ENCODE measurements around the gene OR6A2. TPM values are rescaled to one million over a fixed set of nuclear protein-coding genes. Genes with fewer than 3 reads are reported as not detected.
"Not testable (repeated sequence)": the region's sequence is repeated elsewhere in the genome, so short reads cannot be mapped to it uniquely, and the experiment has no call there.

OR6A2 gene
- polyA plus RNA-seq, 3 donors = not detected

GRCh38 chr11:6813656-6814055, 14.2 kb upstream of the OR6A2 start:
- Histone ChIP-seq H3K4me3 (replicated peaks in 1 of 3; ENCODE audit: low read depth in 2 of 3, low read length in 3 of 3) (no peak overlapping the region), H3K4me1 (ENCODE audit: control insufficient read depth in 1 of 2, insufficient read depth in 2 of 2, low read length in 2 of 2) (no peaks in the 10 kb centered on the region), H3K9me3 (replicated peaks in 1 of 2; ENCODE audit: control insufficient read depth in 1 of 2, insufficient read depth in 1 of 2, low read length in 2 of 2) (peaks cover 0 to 10% of the 10 kb centered on the region in 2 donors), H3K4me2 (replicated peaks; ENCODE audit: extremely low read depth, low read length, poor library complexity, severe bottlenecking) (no peak overlapping the region), H3K27ac (ENCODE audit: low read depth in 1 of 2, low read length in 2 of 2) (no peak overlapping the region), H3K27me3 (ENCODE audit: control insufficient read depth in 2 of 2, insufficient read depth in 2 of 2, low read length in 2 of 2) (no peaks in the 10 kb centered on the region), H3K79me2 (ENCODE audit: insufficient read depth, low read length) (no peaks in the 10 kb centered on the region), H2AFZ (ENCODE audit: insufficient read depth, low read depth, low read length, poor library complexity, severe bottlenecking) (no peak overlapping the region), H3K36me3 (replicated peaks in 1 of 2; ENCODE audit: control insufficient read depth in 1 of 2, insufficient read depth in 2 of 2, low read length in 2 of 2) (no peaks in the 10 kb centered on the region), H4K20me1 (ENCODE audit: insufficient read depth, low read length) (no peaks in the 10 kb centered on the region), H3K9ac (ENCODE audit: insufficient read depth, low read length, poor library complexity, severe bottlenecking) (no peak overlapping the region)
- no peaks in the 10 kb centered on the region for H3K4me1 Mint-ChIP-seq
- peaks cover 1 to 7% (median 2%) of the 10 kb centered on the region in 3 donors for H3K27me3 Mint-ChIP-seq (ENCODE audit: low read depth in 3 of 3)
- no peak overlapping the region for H3K4me3 Mint-ChIP-seq
- WGBS (ENCODE audit: insufficient coverage) = 90% methylated on average over 2 of the region's 2 CpGs
- peaks cover 2 to 9% (median 5%) of the 10 kb centered on the region in 7 donors for H3K9me3 Mint-ChIP-seq
- no peaks in the 10 kb centered on the region for H3K36me3 Mint-ChIP-seq
- TF ChIP-seq CTCF (IDR thresholded peaks at IDR 0.05) = no peak
- DNase-seq = no peak
- intact Hi-C loops (cut with micrococcal nuclease) = loop anchor here in 1 of 2 donors (10.0 kb wide), 1 partner anchor 881 kb away; no protein-coding TSS in a partner anchor
- no peak overlapping the region for H3K27ac Mint-ChIP-seq

GRCh38 chr11:6812390-6813005, 13.0 kb upstream of the OR6A2 start:
- TF ChIP-seq CTCF (IDR thresholded peaks at IDR 0.05) = peak; percentile 92
- Histone ChIP-seq H3K4me2 (replicated peaks; ENCODE audit: extremely low read depth, low read length, poor library complexity, severe bottlenecking) (no peak overlapping the region), H3K4me3 (replicated peaks in 1 of 3; ENCODE audit: low read depth in 2 of 3, low read length in 3 of 3) (no peak overlapping the region), H3K27ac (ENCODE audit: low read depth in 1 of 2, low read length in 2 of 2) (no peak overlapping the region), H3K9me3 (replicated peaks in 1 of 2; ENCODE audit: control insufficient read depth in 1 of 2, insufficient read depth in 1 of 2, low read length in 2 of 2) (no peaks in the 10 kb centered on the region), H3K79me2 (ENCODE audit: insufficient read depth, low read length) (no peaks in the 10 kb centered on the region), H3K27me3 (ENCODE audit: control insufficient read depth in 2 of 2, insufficient read depth in 2 of 2, low read length in 2 of 2) (no peaks in the 10 kb centered on the region), H3K36me3 (replicated peaks in 1 of 2; ENCODE audit: control insufficient read depth in 1 of 2, insufficient read depth in 2 of 2, low read length in 2 of 2) (no peaks in the 10 kb centered on the region), H2AFZ (ENCODE audit: insufficient read depth, low read depth, low read length, poor library complexity, severe bottlenecking) (no peak overlapping the region), H3K9ac (ENCODE audit: insufficient read depth, low read length, poor library complexity, severe bottlenecking) (no peak overlapping the region), H3K4me1 (ENCODE audit: control insufficient read depth in 1 of 2, insufficient read depth in 2 of 2, low read length in 2 of 2) (no peaks in the 10 kb centered on the region), H4K20me1 (ENCODE audit: insufficient read depth, low read length) (no peaks in the 10 kb centered on the region)
- WGBS (ENCODE audit: insufficient coverage) = 24% methylated on average over 3 of the region's 6 CpGs
- Mint-ChIP-seq H3K9me3 (peaks cover 0 to 3% (median 0%) of the 10 kb centered on the region in 7 donors), H3K4me1 (no peaks in the 10 kb centered on the region), H3K4me3 (no peak overlapping the region), H3K36me3 (no peaks in the 10 kb centered on the region), H3K27ac (no peak overlapping the region), H3K27me3 (ENCODE audit: low read depth in 3 of 3) (peaks cover 0 to 16% (median 3%) of the 10 kb centered on the region in 3 donors)
- intact Hi-C loops (cut with micrococcal nuclease) = loop anchor here in 1 of 2 donors (10.0 kb wide), 1 partner anchor 882 kb away; no protein-coding TSS in a partner anchor
- peak; percentile 13 to 37 (median 36) for DNase-seq

- H3K4me3 Mint-ChIP-seq; H3K4me2 ChIP-seq (replicated peaks; ENCODE audit: extremely low read depth, low read length, poor library complexity, severe bottlenecking); H3K36me3 ChIP-seq (replicated peaks in 1 of 2; ENCODE audit: control insufficient read depth in 1 of 2, insufficient read depth in 2 of 2, low read length in 2 of 2); H2AFZ ChIP-seq (ENCODE audit: insufficient read depth, low read depth, low read length, poor library complexity, severe bottlenecking); H3K4me1 Mint-ChIP-seq; H3K36me3 Mint-ChIP-seq; H3K9ac ChIP-seq (ENCODE audit: insufficient read depth, low read length, poor library complexity, severe bottlenecking); DNase-seq; H3K79me2 ChIP-seq (ENCODE audit: insufficient read depth, low read length); H4K20me1 ChIP-seq (ENCODE audit: insufficient read depth, low read length); H3K27me3 ChIP-seq (ENCODE audit: control insufficient read depth in 2 of 2, insufficient read depth in 2 of 2, low read length in 2 of 2); H3K4me1 ChIP-seq (ENCODE audit: control insufficient read depth in 1 of 2, insufficient read depth in 2 of 2, low read length in 2 of 2); H3K9me3 Mint-ChIP-seq; H3K27ac Mint-ChIP-seq; H3K27me3 Mint-ChIP-seq (ENCODE audit: low read depth in 3 of 3); H3K27ac ChIP-seq (ENCODE audit: low read depth in 1 of 2, low read length in 2 of 2); H3K4me3 ChIP-seq (replicated peaks in 1 of 3; ENCODE audit: low read depth in 2 of 3, low read length in 3 of 3); intact Hi-C loops (cut with micrococcal nuclease); H3K9me3 ChIP-seq (replicated peaks in 1 of 2; ENCODE audit: control insufficient read depth in 1 of 2, insufficient read depth in 1 of 2, low read length in 2 of 2): not testable (repeated sequence)
Measured at GRCh38 chr11:6801075-6801474, 1.6 kb upstream of the OR6A2 start.
